Activated effector memory CD4-positive, alpha-beta T cell treated with anti-CD3 and anti-CD28 coated beads, Interleukin-2, amount 50 U/mL, for 16 hours (primary cell): ENCODE results near the gene PCIF1.
"Not testable (repeated sequence)": the region's sequence is repeated elsewhere in the genome, so short reads cannot be mapped to it uniquely, and the experiment has no call there.

Source experiments
- DNase-seq: peaks from one replicate; pipeline ENCODE4 v3.0.0-alpha.2; 2020

Gene PCIF1

DNA sequence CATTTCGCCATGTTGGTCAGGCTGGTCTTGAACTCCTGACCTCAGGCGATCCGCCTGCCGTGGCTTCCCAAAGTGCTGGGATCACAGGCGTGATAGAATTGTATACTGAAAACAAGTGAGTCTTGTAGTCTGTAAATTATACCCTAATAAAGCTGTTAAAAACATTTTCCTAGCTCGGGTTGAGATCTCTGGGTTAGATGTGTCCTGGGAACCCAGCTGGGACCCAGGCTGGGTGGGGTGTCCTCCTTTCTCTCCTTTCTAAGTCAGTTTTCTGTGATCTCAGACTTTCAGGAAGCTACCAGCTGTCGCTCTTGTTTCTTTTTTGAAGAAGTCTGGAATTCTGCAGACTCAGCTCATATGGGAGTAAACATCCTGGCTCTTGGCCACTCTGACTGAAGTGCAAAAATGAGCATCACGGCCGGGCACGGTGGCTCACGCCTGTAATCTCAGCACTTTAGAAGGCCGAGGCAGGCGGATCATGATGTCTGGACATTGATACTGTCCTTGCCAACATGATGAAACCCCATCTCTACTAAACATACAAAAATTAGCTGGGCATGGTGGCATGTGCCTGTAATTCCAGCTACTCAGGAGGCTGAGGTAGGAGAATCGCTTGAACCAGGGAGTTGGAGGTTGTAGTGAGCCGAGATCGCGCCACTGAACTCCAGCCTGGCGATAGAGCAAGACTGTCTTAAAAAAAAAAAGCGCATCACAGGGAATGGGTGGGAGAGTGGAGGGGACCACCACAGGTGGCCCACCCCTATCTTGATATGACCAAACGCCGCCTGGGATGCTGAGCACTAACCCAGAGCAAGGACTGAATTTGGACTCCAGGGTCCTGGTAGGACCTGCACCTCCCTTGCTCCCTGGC, 9.9 kb upstream of the PCIF1 start:
- no peak for DNase-seq

- DNase-seq = no peak
Observed at GRCh38 chr20:45925821-45926506, 8.5 kb upstream of the PCIF1 start.

- no peak for DNase-seq
Observed at GRCh38 chr20:45926731-45927070, 7.8 kb upstream of the PCIF1 start.

- no peak for DNase-seq
Observed at GRCh38 chr20:45927071-45927878, 7.2 kb upstream of the PCIF1 start.

DNA sequence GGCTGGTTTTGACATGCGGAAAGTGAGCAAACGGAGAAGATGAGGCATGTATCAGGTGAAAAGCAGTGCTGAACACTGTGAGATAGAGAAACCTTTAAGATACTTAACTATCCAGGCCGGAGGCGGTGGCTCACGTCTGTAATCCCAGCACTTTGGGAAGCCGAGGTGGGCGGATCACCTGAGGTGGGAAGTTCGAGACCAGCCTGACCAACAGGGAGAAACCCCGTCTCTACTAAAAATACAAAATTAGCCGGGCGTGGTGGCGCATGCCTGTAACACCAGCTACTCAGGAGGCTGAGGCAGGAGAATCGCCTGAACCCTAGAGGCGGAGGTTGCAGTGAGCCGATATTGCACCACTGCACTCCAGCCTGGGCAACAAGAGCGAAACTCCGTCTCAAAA, 2.8 kb upstream of the PCIF1 start:
- not testable (repeated sequence) for DNase-seq

DNA sequence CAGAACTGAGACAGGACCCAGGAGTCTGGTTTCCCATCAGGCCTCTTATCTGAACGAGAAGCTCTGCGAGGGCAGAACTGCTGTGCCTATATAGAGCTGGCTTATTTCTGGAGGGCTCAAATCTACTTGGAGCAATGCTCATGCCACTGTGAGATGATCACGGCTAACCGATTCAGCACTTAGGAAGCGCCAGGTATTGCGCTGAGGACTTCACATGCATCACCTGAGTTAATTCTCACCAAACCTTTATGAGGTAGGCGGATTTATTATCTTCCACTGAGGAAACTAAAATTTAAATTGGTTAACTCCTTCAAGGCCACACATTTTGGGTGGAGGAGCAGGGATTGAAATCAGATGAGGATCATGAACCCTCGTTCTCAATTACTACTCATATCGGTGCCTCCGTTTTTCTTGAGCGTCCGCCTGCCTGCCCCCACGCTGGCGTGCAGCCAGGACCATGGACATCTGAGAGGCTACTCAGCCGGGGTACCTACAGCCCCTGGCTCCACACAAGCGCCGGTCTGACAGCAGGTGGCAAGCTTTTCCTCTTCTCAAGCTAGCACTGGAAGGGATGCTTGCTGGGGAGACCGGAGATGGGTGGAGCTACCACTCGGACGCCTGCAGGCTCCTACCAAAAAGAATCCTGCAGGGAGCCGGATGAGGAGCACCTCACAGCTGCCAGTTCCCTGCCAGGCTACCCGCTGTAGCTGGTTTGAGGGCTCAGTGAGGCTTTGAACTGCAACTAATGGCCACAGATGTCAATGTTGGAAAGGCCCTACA, 1.0 kb upstream of the PCIF1 start:
- DNase-seq = peak; percentile 85

DNA sequence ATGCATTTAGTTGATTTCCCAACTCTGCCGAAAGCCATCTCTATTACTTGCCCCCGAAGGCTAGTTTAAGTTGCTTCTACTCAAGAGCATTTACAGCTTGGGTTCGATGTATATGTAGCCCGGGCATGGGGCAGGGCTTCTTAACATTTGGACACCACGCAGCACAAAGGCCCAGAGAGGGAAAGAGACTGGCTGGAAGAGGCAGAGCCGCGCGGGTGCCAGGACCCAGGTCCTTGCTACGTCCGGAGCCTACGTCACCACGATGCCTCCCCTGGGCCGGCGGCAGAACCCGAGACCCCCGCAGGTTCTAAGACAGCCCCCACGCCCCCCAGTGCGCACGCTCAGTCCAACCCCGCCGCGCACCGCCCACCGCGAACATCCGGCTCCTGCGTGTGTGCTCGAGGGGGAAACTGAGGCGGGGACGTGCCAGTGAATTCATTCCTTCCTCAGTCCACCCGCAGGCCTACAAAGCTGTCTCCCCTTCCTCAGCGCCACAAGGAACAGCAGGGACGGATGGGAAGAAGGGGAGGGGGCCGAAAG, 367 bp upstream of the PCIF1 start:
- DNase-seq = no peak

DNA sequence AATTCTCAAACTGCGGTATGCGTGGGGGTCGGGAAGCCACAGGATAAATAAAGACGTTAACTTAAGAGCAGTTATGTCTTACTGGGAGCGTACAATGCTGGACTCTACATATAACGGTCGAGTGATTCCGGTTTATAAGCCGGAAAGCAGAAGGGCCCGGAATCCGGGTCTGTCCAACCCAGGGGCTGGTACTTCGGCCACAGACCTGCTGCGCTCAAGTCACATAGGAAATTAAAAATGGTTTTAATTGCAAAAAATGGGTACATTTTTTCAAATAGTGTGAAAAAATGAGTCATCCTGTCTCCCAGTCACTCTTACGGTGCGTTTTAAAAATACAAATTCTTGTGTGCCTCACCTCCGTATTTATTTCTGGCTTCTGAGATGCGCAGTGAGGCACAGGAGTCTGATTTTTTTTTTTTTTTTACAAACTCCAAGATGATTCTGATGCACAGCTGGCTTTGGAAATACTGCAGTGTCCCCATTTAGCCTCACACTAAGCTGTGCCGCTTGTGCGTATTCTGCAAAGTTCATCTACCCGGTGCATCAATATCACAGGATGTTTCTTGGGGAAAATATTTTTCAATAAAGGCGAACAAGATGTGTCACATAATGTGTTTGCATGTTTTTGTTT, 1.0 kb downstream of the PCIF1 start:
- no peak for DNase-seq

DNA sequence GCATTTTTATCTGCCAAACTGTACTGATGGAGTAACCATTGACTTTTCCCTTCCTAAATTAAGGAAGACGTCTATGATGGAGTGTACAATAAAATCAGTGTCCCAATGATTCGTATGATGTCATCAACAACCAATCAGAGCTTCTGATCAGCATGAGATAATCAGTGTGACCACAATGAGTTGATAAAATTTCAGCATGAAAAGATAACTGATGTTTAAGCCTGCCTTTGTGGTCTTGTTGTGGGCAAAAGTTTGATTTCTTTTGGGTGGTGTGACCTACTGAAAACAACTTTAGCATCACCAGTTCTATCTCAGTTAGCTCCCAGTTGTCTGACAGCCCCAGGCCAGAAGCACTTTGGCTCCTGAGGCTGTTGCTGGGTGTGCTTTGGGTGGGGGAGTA, 3.3 kb downstream of the PCIF1 start:
- DNase-seq = no peak

DNA sequence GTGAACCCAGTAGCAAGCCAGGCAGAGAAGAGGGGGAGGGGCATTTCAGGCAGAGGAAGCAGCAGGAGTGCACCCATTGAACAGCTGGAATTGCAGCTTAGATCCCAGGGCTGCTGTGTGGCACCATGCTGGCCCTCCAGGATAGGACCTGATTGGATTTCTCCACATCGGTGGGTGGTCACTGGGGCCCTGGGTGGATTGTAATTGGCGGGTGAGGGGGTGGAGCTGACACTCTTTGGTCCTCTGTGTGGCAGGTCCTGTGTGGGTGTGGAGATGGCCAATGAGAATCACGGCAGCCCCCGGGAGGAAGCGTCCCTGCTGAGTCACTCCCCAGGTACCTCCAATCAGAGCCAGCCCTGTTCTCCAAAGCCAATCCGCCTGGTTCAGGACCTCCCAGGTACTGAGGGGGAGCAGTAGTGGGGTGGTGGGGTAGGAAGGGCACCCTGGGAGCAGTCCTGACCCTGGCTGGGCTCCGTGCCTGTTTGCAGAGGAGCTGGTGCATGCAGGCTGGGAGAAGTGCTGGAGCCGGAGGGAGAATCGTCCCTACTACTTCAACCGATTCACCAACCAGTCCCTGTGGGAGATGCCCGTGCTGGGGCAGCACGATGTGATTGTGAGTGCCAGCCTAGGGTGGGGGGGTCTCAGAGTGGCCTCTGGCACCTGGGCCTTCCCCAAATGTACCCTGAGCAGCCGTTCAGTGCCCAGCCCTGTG, 4.4 kb downstream of the PCIF1 start:
- no peak for DNase-seq

- DNase-seq = no peak
Observed at GRCh38 chr20:45940053-45940452, 5.6 kb downstream of the PCIF1 start.

DNA sequence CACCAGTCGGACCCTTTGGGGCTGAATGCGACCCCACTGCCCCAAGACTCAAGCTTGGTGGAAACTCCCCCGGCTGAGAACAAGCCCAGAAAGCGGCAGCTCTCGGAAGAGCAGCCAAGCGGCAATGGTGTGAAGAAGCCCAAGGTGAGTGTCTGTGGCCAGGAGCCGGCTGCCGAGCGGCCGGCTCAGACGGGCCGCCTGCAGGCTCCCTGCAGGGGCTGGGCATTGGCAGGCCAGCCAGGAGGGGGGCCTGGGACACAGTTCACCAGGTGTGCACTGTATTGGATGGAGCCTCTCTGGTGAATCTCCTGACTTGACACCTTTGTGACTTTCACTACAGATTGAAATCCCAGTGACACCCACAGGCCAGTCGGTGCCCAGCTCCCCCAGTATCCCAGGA, 6.0 kb downstream of the PCIF1 start:
- no peak for DNase-seq

DNA sequence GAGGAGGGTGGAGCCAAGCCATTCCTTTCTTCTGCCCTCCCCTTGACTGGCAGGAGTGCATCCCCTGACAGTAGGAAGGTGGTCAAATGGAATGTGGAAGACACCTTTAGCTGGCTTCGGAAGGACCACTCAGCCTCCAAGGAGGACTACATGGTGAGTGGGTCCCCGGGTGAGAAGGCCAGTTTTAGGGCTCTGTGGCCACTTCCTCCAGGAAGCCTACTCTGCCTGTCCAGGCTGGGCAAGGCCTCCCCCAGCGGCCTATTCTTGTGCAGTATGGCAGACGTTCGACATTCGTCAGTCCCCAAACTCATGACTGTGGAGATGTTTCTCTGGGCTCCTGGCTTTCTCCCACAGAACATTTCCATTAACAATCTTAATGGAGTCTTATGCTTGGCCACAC, 9.1 kb downstream of the PCIF1 start:
- DNase-seq = no peak

DNA sequence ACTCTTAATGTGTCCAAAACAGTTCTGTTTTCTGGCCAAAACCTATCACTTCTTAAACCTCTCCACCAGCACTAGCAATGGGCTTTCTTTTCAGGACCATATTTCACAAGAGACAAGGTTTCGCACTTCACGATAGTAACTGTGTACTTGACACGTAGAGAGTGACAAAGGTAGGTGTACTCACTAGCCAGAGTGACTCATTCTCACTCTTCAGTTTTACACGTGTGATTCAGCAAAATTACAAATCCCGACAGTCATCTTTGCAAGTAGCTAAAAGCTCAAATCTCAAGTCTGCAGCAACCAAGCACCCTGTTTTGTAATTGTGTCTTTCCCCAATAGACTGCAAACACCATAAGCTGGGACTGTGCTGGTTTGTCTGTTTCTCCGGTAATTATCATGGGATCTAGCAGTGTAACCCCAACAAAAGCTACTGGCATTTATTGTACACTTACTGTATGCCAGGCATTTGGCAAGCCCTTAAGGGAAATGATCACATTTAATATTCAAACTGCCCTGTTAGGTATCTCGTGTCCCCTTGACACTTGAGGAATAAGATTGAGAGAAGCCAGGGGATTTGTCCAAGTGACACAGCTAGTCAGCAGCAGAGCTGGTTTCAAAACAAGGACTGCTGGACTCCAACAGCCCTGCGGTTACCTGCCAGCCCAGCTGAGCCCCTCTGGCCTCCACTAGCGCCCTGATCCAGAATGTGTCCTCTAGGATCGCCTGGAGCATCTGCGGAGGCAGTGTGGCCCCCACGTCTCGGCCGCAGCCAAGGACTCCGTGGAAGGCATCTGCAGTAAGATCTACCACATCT, 9.9 kb downstream of the PCIF1 start:
- no peak for DNase-seq

DNA sequence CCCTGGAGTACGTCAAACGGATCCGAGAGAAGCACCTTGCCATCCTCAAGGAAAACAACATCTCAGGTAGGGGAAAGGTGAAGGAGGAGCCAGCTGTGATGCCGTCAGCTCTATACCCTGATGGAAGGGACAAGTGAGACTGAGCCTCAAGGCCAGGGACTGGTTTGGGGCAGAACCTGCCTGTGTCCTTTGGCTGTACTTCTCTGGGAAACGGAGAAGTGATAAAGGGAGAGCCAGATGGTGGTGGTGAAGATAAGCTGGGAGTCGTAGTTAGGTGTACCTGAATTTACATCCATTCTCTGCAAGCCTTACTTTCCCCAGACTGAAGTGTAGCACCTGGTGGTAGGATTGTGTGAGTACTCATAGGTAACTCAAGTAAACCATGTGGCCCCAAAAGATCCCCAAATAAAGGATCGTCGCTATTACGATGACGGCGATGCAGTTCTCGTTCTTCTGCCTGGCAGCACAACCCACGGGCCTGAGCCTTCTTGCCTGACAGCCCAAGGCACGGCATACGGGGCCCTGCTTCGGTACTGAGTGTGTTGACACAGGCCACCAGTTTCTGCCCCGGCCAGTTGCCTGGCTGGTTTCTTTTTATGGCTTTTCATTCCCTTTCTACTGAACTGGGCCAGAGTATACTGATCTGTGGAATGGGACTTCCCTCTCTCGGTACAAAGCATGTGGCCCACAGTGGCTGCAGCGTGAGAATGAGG, 10.6 kb downstream of the PCIF1 start:
- no peak for DNase-seq

DNA sequence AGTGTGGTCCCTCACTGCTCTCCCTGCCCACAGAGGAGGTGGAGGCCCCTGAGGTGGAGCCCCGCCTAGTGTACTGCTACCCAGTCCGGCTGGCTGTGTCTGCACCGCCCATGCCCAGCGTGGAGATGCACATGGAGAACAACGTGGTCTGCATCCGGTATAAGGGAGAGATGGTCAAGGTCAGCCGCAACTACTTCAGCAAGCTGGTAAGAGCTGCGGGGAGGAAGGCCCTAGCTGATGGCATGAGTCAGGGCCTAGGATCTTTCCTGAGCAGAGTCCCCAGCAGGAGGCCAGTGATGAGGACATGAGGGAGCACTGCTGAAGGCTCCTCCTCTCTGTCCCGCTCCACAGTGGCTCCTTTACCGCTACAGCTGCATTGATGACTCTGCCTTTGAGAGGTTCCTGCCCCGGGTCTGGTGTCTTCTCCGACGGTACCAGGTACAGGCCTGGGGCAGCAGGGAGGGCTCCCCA, 11.2 kb downstream of the PCIF1 start:
- DNase-seq = peak; percentile 60

DNA sequence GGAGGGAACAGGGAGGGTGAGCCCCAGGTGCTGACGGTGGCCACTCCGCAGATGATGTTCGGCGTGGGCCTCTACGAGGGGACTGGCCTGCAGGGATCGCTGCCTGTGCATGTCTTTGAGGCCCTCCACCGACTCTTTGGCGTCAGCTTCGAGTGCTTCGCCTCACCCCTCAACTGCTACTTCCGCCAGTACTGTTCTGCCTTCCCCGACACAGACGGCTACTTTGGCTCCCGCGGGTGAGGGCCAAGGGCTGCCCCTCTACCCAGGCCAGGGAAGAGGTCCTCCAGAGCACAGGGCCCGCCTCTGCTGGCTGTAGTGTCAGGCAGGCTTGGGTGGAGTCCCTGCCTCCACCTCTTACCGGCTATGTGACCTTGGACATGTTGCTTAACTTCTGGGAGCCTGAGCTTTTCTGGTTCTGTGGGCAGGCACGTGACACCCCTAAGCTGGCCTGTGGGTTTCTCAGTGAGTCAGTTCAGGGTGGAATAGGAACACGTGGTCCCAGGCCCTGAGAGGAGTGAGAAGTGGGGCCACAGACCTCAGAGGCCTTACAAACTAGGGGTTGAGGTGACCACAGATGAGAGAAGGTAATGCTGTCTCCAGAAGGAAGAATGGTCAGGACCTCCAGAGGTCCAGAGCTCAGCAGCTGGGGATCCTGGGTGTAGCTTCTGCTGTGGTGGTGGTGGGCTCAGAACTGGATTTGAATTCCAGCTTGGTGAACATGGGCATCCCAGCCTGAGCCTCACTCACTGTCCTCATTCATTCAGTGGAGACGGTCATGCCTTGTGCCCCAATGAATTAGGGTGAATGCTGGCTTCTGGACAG, 11.9 kb downstream of the PCIF1 start:
- DNase-seq = peak; percentile 74

DNA sequence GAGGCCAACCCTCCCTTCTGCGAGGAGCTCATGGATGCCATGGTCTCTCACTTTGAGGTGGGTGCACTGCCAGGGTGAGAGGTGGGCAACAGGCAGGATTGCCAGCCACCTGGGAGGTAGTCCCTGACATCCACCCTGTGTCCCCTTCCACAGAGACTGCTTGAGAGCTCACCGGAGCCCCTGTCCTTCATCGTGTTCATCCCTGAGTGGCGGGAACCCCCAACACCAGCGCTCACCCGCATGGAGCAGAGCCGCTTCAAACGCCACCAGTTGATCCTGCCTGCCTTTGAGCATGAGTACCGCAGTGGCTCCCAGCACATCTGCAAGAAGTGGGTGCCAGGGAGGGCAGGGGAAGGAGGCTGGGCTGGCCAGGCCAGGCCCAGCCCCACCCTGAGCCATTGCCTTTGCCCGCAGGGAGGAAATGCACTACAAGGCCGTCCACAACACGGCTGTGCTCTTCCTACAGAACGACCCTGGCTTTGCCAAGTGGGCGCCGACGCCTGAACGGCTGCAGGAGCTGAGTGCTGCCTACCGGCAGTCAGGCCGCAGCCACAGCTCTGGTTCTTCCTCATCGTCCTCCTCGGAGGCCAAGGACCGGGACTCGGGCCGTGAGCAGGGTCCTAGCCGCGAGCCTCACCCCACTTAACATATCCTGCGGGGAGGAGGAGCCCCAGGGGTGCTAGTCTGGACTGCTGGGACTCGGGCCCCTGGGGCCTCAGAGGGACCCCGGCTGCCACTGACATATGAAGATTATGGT, 12.8 kb downstream of the PCIF1 start:
- peak; percentile 60 for DNase-seq
